Medulla oblongata (tissue), 1 donor: Measurements from ENCODE around the gene CNOT3.
"Not testable (repeated sequence)": the region's sequence is repeated elsewhere in the genome, so short reads cannot be mapped to it uniquely, and the experiment has no call there.

ENCODE experiments used
- DNase-seq: peaks from one replicate; pipeline ENCODE4 v3.0.0-alpha.2; 2015; ENCODE audit errors: extremely low spot score

CNOT3 gene

DNA sequence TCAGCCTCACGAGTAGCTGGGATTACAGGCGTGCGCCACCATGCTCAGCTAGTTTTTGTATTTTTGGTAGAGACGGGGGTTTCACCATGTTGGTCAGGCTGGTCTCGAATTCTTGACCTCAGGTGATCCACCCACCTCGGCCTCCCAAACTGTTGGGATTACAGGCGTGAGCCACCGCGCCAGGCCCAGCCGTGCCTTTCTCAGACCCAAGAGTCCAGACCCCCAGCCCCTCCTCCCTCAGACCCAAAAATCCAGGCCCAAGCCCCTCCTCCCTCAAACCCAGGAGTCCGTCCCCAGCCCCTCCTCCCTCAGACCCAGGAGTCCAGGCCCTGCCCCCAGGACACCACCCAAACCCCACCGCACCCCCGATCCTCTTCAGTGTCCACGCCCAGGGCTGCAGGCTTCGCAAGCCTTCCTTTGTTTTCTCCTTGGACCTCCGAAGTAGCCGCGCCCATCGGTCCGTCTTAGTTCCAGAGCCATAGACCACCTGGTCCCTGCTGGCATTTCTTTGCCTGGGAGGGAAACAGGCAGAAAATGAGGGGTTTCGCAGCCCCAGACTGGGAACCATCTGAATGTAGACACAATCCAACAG, 31.7 kb downstream of the CNOT3 start:
- no peak for DNase-seq

DNA sequence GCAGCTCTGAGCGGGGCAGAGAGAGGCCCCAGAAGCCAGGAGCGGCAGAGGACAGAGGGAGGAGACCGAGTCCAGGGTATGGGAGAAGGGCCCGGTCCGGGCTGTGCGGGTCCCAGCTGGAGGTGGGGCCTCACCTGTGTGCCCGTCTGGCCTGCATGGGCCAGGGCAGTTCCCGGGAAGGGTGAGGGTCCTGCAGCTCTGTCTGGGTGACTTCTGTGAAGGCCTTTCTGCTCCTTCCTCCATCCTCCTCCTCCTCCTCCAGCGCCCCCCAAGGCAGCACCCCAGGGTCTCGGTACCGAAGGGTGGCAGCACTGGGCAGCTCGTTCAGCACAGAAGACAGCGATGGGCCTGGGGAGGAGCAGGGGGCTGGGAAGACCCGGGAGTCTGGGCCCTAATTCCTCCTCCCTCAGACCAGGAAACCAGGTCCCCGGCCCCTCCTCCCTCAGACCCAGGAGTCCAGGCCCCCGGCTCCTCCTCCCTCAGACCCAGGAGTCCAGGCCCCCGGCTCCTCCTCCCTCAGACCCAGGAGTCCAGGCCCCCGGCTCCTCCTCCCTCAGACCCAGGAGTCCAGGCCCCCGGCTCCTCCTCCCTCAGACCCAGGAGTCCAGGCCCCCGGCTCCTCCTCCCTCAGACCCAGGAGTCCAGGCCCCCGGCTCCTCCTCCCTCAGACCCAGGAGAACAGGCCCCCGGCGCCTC, 34.3 kb downstream of the CNOT3 start:
- DNase-seq, result not testable (repeated sequence)

DNA sequence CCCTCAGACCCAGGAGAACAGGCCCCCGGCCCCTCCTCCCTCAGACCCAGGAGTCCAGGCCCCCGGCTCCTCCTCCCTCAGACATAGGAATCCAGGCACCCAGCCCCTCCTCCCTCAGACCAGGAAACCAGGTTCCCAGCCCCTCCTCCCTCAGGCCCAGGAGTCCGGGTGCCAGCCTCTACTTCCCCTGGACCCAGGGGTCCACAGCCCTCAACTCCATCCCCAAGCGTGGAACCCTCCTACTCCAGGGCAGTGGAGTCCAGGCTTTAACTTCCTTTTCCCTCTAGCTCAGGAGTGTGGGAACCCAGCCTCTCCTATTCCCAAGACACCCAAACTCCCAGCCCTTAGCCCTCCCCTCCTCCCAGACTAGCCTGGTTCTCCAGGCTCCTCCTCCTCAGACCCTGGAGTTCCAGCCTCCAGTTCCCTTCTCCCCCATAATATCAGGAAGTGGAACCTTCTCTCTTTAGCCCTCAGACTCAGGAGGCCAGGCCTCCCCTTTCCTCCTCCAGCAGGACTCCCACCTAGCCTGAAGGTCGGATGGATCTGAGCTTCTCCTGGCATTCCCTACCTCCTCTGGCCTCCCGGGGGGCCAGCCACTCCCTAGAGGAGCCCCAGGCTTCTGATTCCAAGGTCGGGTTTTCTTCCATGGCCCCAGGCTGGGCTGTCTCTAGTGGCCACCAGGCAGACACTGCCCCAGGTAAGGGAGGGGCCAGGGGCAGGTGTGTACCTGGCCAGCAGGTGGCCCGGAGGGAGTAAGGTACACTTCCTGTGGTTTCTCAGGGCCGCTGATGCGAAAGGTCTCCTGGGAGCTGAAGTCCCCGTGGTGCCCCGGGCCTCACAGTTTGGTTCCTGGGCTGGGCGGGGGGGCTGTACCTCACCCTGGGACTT, 35.2 kb downstream of the CNOT3 start, which contains the start of gene TMC4:
Gene TMC4 (minus strand): TSS at position 690 of the 888 bp plus-strand sequence. CDS start 43 bp downstream, at position 647.
- DNase-seq, result no peak

GRCh38 chr19:54173359-54173699, 35.8 kb downstream of the CNOT3 start:
- no peak for DNase-seq

- no peak for DNase-seq
Observed at GRCh38 chr19:54173951-54174834, 36.6 kb downstream of the CNOT3 start.

DNA sequence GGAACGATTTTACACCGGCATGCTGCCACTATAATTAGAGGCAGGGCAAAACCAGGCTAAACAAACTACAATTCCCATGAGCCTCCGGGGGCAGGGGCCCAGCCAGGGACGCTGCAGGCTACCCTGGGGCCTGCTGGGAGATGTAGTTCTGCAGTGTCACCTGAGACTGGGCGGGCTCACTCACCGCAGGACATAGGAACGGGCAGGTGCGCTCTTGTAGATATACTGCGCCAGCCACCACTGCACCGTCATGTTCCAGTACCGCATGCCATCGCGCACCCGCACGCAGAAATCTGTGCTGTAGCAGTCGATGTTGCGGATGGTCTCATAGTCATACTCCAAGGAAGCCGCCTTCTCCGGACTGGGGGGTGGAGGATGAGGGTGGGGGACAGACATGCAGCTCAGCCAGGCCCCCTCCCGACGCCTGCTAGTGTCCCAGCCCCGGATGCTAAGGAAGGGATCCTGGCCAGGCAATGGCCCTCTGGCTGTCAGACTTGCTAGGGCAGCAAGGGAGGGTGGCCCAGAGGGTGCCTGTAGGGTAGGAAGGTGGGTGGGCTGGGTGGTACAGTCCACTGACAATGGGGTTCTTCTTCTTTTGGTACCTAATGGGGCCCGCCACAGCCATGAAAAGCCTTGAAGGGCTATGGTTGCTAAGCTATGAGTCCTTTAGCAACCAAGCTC, 41.2 kb downstream of the CNOT3 start:
- DNase-seq, result no peak

- no peak for DNase-seq
Observed at GRCh38 chr19:54179262-54179852, 41.8 kb downstream of the CNOT3 start.

- peak; percentile 56 for DNase-seq
Observed at GRCh38 chr19:54179921-54180461, 42.4 kb downstream of the CNOT3 start.

GRCh38 chr19:54180691-54181091, 43.1 kb downstream of the CNOT3 start:
- DNase-seq, result no peak

DNA sequence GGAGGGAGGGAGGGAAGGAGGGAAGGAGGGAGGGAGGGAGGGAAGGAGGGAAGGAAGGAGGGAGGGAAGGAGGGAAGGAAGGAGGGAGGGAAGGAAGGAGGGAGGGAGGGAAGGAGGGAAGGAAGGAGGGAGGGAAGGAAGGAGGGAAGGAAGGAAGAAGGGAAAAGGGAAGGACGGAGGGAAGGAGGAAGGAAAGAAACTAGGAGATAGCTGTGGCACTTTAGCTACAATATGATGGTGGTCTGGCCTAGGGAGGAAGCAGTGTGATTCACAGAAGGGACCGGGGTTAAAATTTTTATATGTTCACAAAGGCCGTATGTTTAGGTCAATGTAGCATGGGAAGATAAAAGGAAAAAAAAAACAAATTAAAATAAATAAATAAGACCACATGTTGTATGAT, 44.3 kb downstream of the CNOT3 start:
- not testable (repeated sequence) for DNase-seq

DNA sequence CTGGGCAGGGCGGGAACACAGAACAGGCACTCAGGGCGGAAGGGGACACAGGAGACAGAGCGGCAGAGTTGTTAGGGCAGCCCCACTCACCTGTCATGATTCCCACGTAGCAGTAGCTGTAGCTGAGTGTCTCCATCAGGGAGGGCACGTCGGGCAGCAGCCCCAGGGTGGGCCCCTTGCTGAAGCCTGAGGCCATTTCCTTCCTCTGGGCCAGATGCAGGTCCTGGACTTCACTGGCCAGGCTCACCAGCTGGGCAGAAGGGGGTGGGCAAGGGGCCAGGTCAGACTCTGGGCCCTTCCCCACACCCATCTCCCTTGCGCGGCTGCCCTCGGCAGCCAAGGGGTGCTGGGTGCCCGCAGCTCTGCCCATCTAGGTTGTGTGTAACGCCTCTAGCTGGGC, 45.9 kb downstream of the CNOT3 start:
- DNase-seq, result no peak

GRCh38 chr19:54186351-54186750, 48.8 kb downstream of the CNOT3 start:
- no peak for DNase-seq

GRCh38 chr19:54186934-54187381, 49.4 kb downstream of the CNOT3 start:
- DNase-seq, result no peak

DNA sequence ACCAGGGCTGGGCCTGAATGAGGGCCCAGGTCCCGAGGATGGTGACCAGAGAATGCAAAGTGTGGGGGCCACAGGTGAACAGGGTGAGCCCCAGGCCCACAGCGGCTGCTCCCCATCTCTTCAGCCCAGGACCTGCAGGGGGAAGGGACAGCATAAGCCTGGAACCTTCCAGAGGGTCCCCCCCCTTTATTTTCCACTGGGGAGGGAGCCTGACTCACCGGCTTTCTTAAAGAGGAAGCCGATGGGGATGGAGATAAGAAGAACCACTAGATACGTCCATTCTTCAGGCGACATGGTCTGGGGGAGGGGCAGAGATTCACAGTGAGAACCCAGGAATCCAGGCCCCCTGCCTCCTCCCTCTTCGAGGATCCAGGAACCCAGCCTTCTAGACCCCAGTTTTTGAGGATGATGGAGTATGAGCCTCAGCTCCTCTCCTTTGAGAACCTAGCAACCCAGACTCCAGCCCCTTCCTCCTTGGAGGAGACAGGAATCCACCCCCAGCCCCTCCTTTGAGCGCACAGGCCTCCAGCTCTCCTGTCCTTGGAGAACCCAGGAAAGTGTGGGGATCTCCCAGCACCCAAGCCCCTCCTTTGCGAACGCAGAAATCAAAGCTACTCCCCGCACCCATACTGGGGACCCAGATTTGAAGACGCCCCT, 50.8 kb downstream of the CNOT3 start:
- peak; percentile 48 for DNase-seq

DNA sequence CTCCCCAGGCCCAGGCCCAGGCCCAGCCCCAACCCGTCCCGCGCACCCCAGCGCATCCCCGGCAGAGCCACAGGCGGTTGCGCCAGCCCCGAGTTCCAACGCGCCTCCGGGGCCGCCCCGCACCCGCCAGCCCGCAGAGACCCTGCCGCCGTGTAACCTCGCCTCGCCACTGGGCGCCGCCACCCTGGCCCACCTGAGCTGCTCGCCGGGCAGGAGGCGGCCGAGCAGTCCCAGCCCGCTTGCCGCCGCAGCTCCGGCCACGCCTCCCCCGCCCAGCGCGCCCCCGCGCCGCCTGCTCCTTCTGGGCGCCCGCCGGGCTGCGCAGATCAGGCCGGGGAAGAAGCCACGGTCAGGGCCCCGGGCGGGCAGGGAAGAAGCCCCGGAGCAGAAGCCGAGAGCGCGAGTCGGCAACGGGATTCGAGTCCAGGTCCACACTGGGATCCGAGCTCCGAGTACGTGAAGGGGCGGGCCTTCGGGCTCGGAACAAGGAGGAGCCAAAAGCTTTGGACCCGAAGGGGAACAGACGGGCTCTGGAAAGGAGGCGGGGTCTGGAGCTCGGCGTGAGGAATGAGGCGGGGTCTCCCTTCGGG, 51.7 kb downstream of the CNOT3 start, which contains the start of gene MBOAT7:
Gene MBOAT7 (minus strand): TSS at position 436 of the 590 bp plus-strand sequence. CDS start 1,072 bp downstream, outside the sequence.
- no peak for DNase-seq

DNA sequence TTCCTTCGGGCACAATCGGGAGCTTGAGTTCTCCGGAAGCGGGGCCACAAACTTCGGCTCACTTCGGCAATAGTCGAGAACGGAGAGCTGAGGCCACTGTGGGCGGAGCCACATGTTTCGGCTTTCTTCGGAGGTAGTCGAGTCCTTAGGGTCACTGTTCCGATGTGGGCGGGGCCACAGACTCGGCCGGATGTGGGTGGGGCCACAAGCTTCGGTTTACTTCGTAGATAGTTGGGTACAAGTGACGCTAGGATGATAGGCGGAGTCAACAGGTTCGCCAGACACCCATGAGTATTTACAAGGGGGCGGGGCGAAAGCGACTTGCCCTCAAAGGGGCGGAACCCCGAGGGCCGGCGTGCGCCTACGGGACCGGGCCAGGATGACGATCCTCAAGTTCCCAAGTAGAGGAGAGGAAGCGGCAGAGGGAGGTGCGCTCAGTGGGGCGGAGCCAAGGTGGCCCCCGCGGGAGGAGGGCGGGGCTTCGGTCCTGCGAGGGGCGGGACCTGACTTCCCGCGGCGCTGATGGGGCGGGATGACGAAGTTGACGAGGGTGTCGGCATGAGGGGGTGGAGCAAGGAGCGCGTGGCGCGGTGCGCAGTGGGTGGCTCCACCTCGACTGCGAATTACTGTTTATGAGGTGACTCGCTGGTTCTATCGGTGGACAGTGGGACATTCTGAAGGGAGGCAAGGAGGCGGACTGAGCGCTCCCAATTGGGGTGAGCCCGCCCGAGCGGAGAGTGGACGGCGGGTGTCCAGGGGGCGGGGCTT, 52.4 kb downstream of the CNOT3 start:
- DNase-seq, result peak; percentile 100

DNA sequence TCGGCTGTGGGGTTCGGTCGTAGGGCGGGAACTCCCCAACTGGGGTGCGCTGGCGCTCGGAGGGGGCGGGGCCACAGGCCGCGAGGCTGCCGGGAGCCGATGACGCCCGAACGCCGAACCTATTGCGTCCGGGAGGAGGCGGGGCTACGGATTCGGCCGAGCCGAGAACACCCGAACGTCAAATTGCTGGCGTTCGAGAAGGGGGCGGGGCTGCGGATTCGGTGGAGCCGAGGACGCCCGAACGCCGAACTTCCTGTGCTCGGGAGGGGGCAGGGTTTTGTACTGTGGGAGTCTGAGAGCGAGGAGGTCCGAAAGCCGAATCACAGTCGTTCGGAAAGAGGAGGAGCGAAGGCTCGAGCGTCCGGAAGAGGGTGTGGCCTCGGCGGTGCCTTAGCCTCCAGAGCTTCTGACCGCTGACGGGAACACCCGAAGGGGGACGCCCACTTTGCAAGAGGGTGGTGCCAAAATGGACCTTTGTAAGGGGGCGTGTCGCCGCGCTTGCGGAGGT, 53.0 kb downstream of the CNOT3 start:
- DNase-seq, result peak; percentile 100
